Mesothelial cell of epicardium (in vitro differentiated cells): ENCODE data around the gene ABCC11. TPM values are rescaled to one million over a fixed set of nuclear protein-coding genes. Genes with fewer than 3 reads are reported as not detected.

ENCODE experiments used
- DNase-seq, 2 experiments: peaks; one replicate each; pipeline ENCODE4 v3.0.0; 2021; ENCODE audit warnings: low spot score in 2 of 2; ENCODE audit not compliant: unreplicated experiment in 2 of 2
- H3K27ac Mint-ChIP-seq: 2 replicates; pipeline ENCODE4 v1.8.0; 2021; ENCODE audit warnings: mixed read lengths
- H3K27me3 Mint-ChIP-seq: 2 replicates; pipeline ENCODE4 v1.8.0; 2021; ENCODE audit warnings: low read depth, mixed read lengths
- H3K36me3 Mint-ChIP-seq: 2 replicates; pipeline ENCODE4 v1.8.0; 2021; ENCODE audit warnings: mixed read lengths
- H3K4me1 Mint-ChIP-seq: 2 replicates; pipeline ENCODE4 v1.8.0; 2021; ENCODE audit warnings: mixed read lengths
- H3K4me3 Mint-ChIP-seq: 2 replicates; pipeline ENCODE4 v1.8.0; 2021; ENCODE audit warnings: mild to moderate bottlenecking, moderate library complexity, mixed read lengths
- H3K9me3 Mint-ChIP-seq: 2 replicates; pipeline ENCODE4 v1.8.0; 2021; ENCODE audit warnings: mixed read lengths
- total RNA-seq: library from RNA; stranded (reverse); gene quantifications from 3 replicates; pipeline ENCODE4 v1.2.1, GENCODE V29; 2021
- TF ChIP-seq, protein P1 (sequence below): fragments of 200-600 bp; sonication (generic); IDR thresholded peaks from one replicate; pipeline ENCODE4 v1.5.0; 2021; ENCODE audit warnings: antibody characterized with exemption; ENCODE audit not compliant: unreplicated experiment

ABCC11 gene
- total RNA-seq, 1 donor from 2014 or later, result 0.47 TPM

GRCh38 chr16:48133455-48134211 is 113.7 kb downstream of the ABCC11 start:
- no peaks in the 10 kb centered on the region for H3K36me3 Mint-ChIP-seq
- no peaks in the 10 kb centered on the region for H3K9me3 Mint-ChIP-seq
- H3K27me3 Mint-ChIP-seq, result peaks cover 7% of the 10 kb centered on the region
- no peak overlapping the region for H3K27ac Mint-ChIP-seq
- TF ChIP-seq, protein P1, sequence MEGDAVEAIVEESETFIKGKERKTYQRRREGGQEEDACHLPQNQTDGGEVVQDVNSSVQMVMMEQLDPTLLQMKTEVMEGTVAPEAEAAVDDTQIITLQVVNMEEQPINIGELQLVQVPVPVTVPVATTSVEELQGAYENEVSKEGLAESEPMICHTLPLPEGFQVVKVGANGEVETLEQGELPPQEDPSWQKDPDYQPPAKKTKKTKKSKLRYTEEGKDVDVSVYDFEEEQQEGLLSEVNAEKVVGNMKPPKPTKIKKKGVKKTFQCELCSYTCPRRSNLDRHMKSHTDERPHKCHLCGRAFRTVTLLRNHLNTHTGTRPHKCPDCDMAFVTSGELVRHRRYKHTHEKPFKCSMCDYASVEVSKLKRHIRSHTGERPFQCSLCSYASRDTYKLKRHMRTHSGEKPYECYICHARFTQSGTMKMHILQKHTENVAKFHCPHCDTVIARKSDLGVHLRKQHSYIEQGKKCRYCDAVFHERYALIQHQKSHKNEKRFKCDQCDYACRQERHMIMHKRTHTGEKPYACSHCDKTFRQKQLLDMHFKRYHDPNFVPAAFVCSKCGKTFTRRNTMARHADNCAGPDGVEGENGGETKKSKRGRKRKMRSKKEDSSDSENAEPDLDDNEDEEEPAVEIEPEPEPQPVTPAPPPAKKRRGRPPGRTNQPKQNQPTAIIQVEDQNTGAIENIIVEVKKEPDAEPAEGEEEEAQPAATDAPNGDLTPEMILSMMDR, result no peak
- no peak overlapping the region for H3K4me3 Mint-ChIP-seq
- peaks cover 2% of the 10 kb centered on the region for H3K4me1 Mint-ChIP-seq
- no peak for DNase-seq

GRCh38 chr16:48132696-48133095 is 114.6 kb downstream of the ABCC11 start:
- no peaks in the 10 kb centered on the region for H3K9me3 Mint-ChIP-seq
- H3K27me3 Mint-ChIP-seq, result peaks cover 7% of the 10 kb centered on the region
- no peak overlapping the region for H3K4me3 Mint-ChIP-seq
- TF ChIP-seq, protein P1, result no peak
- H3K36me3 Mint-ChIP-seq, result no peaks in the 10 kb centered on the region
- peaks cover 2% of the 10 kb centered on the region for H3K4me1 Mint-ChIP-seq
- DNase-seq, result no peak
- H3K27ac Mint-ChIP-seq, result no peak overlapping the region

- no peak overlapping the region for H3K4me3 Mint-ChIP-seq
- H3K27ac Mint-ChIP-seq, result no peak overlapping the region
- TF ChIP-seq, protein P1, result no peak
- no peaks in the 10 kb centered on the region for H3K36me3 Mint-ChIP-seq
- H3K9me3 Mint-ChIP-seq, result no peaks in the 10 kb centered on the region
- H3K27me3 Mint-ChIP-seq, result peaks cover 7% of the 10 kb centered on the region
- H3K4me1 Mint-ChIP-seq, result peaks cover 4% of the 10 kb centered on the region
- DNase-seq, result no peak
Measured at GRCh38 chr16:48131201-48131935, 116.0 kb downstream of the ABCC11 start.

GRCh38 chr16:48129926-48130325 is 117.4 kb downstream of the ABCC11 start:
- TF ChIP-seq, protein P1, result no peak
- peaks cover 4% of the 10 kb centered on the region for H3K4me1 Mint-ChIP-seq
- H3K27ac Mint-ChIP-seq, result no peak overlapping the region

GRCh38 chr16:48128769-48129168 is 118.6 kb downstream of the ABCC11 start:
- TF ChIP-seq, protein P1, result no peak
- no peak overlapping the region for H3K4me3 Mint-ChIP-seq
- H3K36me3 Mint-ChIP-seq, result no peaks in the 10 kb centered on the region
- DNase-seq, result no peak
- H3K9me3 Mint-ChIP-seq, result no peaks in the 10 kb centered on the region
- H3K27me3 Mint-ChIP-seq, result peaks cover 7% of the 10 kb centered on the region
- H3K27ac Mint-ChIP-seq, result no peak overlapping the region
- H3K4me1 Mint-ChIP-seq, result peaks cover 4% of the 10 kb centered on the region

More at GRCh38 chr16:48129926-48130325, 117.4 kb downstream of the ABCC11 start:
- peaks cover 7% of the 10 kb centered on the region for H3K27me3 Mint-ChIP-seq
- no peak for DNase-seq
- no peaks in the 10 kb centered on the region for H3K9me3 Mint-ChIP-seq
- H3K36me3 Mint-ChIP-seq, result no peaks in the 10 kb centered on the region
- no peak overlapping the region for H3K4me3 Mint-ChIP-seq
